ENCODE measurements around the gene FCHSD2.
"Not testable (repeated sequence)": the region's sequence is repeated elsewhere in the genome, so short reads cannot be mapped to it uniquely, and the experiment has no call there.

The FCHSD2 gene

DNA sequence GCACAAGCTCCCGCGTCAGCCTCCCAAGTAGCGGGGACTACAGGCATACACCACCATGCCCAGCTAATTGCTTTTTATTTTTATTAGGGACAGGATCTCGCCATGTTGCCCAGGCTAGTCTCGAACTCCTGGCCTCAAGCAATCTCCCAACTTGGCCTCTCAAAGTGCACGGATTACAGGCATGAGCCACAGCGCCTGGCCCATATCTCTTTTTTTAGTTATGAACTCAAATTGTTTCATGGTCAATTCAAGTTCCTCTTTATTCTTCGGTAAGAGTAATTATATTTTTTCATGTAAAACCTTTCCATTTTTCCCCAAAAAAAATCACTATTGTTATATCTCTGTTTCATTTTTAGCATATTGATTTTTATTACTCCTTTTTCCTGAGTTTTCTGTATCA is 25.5 kb downstream of the FCHSD2 start:
- no peak for FAIRE-seq

DNA sequence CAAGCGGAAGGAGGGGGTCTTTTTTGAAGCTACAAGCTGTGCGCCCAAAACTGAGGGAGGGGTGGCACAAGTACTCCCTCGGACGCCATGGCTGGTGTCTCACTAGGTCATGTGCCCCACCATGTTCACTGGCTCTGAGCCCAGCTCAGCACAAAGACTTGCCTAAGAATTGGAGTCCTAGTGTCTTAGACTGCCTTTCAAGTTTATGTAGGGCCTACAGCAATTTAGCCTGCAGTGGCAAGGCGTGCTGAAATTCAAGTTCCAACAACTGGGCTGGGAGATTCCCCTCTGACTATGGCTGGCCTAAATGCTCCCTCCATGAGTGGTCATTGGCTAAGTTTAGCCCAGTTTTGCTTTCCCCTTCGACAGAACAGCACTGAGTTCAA is 27.3 kb downstream of the FCHSD2 start:
- no peak for FAIRE-seq

DNA sequence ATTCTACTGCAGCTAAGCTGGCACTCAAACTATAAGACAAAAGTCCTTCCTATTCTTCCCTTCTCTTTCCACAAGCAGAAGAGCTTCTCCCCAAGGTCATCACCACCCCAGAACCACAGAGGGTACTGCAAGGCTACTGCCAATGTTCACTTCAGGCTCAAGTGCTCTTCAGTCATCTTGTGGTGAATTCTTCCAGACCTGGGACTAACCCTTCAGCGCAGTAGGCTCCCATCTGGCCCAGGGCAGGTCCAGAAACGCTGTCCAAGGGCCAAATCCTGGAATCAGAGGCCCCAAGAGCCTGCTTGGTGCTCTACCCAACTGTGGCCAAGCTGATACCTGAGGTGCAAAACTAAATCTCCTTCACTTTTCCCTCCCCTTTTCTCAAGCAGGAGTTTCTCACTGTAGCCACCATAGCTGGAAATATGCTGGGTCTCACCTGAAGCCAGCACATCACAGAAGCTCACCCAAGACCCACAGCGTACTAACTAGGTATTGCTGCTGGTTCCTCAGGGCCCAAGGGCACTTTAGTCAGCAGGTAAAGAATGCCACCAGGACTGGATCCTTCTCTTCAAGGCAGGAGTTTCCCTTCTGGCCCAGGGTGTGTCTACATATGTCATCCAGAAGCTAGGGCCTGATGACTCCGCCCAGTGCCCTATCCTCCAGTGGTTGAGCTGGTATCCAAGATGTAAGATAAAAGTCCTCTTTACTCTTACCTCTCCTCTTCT is 27.8 kb downstream of the FCHSD2 start:
- FAIRE-seq, result no peak

DNA sequence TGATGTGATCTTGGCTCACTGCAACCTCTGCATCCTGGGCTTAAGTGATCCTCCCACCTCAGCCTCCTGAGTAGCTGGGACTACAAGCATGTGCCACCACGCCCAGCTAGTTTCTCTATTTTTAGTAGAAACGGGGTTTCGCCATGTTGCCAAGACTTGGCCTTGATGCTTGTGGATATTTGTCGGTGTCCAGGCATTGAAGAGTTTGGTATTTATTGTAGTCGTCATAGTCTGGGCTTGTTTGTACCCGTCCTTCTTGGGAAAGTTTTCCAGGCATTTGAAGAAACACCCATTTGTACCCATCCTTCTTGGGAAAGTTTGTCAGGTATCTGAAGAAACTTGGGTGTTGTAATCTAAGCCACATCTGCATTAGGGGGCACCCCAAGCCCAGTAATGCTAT is 28.7 kb downstream of the FCHSD2 start:
- FAIRE-seq, result no peak

DNA sequence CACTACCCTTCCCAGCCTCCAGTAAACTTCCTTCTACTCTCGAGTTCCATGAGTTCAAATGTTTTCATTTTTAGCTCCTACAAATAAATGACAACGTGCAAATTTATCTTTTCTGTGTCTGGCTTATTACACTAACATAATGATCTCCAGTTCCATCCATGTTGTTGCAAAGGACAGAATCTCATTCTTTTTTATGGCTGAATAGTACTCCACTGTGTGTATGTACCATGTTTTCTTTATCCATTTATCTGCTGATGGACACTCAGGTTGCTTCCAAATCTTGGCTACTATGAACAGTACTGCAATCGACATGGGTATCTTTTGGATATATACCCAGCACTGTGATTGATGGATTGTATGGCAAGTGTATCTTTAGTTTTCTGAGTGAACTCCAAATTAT is 34.5 kb downstream of the FCHSD2 start:
- no peak for FAIRE-seq

DNA sequence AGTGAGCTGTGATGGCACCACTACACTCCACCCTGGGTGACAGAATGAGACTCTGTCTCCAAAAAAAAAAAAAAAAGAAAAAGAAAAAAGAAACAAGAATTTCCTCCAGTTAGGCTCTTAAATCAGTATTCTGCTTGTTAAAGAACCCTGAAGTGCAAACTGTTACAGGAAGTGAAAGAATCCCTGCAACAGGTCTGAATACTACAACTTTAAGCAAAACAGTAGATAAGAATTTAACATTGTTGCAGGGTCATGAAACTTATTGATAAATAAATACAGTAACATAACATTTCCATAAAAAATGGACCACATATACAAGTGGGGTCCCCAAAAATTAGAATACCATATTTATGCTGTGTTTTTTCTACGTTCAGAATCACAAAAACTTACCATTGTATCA is 35.8 kb downstream of the FCHSD2 start:
- FAIRE-seq, result no peak

DNA sequence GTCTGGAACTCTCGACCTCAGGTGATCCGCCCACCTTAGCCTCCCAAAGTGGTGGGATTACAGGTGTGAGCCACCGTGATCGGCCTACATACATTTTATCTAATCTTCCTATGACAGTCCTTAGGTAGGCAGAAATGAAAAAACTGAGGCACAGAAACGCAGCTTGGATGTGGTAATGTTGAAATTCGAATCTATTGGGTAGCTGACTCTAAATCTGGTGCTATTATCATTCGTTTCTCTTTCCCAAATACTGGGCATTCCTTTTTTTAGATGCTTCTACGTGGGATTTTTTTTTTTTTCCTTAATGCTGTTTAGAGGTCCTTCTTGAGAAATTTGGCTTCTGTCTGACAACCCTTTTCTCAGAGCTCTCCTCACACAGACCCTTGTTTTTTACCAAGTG is 41.5 kb downstream of the FCHSD2 start:
- no peak for FAIRE-seq

DNA sequence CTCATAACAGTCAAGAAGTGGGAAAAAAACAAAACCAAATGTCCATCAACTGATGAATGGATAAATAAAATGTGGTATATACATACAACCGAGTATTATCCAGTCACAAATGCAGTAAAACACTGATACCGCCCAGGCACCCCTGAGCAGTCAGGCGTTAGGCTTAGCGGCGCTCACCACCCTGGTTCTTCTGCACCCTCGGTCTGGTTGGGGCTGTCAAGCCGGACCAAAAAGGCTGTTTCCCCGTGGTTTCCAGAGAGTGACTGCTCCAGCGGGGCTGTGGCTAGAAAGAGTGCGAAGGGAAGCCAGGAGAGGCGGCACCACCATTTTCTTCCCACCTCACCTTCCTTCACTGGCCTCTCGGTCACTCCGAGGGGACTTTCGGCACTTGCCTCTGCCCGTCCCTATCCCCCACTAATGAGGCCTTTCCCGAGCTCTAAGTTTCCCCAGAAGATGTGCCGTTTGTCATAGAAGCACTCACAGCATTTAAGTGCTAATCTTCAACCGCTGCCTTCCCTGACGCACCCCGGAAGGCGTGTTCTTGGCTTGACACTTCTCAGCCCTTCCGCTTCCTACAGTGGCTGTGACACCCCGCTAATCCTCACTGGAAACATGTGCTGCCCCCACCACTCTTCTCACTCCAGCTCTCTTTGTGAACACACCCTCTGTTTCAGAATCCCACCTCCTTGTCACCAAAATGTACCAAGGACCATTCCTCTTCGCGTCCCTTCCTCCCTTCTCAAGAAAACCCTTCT is 42.4 kb downstream of the FCHSD2 start:
- FAIRE-seq, result no peak

DNA sequence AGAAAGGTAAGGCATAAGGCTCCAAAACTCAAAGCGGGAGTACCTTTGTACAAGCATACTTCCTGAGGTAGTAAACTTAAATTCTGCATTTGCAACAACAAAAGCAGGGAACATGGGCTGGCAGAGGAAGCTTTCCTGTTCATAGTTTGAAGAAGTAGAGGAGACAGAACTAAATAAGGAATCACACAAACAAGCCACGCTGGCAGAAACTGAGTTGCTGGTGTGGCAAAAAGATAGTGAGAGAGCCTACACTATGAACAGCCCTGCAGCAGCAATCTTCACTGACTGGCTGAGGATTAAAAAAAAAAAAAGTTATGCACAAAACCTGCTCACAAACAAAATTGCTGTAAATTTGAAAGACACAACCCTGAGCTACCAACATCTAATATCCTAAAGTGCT is 46.5 kb downstream of the FCHSD2 start:
- FAIRE-seq, result no peak

DNA sequence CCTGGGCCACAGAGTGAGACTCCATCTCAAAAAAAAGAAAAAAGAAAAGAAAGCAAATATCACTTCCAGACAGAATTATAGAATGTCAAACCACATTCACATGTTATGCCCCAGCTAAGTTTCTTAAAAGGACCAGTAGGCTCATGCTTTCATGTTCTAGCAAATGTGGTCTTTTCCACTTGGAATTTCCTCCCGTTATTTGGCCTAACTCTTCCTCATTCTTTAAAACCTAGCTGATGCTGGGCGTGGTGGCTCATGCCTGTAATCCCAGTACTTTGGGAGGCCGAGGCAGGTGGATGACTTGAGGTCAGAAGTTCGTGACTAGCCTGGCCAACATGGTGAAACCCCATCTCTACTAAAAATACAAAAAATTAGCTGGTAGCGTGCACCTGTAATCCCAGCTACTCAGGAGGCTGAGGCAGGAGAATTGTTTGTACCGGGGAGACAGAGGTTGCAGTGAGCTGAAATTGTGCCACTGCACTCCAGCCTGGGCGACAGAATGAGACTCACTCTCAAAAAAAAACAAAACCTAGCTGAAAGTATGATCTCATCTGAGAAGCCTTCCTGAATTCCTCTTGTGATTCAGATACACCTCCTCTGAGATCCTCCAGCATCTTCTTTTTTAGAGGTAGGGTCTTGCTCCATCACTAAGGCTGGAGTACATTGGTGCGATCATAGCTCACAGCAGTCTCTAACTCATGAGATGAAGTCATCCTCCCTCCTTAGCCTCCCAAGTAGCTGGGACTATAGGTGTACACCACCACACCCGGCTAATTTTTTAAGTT is 50.4 kb downstream of the FCHSD2 start:
- FAIRE-seq, result no peak

DNA sequence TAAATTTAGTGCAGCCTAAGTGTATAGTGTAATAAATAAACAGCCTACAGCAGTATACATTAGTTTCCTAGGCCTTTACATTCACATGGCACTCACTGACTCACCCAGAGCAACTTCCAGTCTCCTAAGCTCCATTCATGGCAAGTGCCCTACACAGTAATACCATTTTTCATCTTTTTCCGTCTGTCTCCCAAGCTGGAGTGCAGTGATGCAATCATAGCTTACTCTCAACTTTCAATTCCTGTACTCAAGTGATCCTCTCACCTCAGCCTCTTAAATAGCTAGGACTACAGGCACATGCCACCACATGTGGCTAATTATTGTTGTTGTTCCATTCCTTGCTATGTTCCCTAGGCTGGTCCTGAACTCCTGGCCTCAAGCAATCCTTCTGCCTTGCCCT is 54.4 kb downstream of the FCHSD2 start:
- FAIRE-seq, result no peak

DNA sequence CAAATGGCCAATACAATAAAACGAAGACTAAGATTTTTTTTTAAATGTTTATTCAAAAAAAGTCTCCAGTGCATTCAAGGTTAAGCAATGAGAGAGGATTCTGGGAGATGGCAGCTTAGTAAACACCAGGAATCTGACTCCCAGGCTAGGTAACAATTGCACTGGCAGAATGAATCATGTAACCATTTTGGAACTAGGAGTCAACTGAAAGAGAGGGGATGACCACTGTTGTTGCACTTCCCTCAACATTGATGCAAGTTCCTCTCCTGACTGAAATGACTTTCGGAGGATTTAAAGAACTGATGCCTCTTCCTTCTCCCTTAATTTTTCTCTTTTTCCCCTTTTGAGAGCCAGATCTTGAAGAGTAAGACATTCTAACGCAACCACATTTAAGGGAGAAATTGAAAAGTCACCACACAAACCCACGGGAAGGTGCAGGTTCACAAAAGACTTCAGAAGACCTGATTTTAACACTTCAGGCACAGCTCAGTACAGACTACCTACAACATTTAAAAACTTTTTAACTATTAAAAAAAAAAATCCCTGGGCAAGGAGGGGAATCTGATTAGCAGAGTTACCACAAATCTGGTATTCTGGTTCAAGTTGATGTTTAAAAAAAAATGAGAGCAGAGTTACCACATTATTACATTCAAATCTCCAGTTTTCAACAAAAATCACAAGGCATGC is 56.8 kb downstream of the FCHSD2 start:
- FAIRE-seq, result no peak

DNA sequence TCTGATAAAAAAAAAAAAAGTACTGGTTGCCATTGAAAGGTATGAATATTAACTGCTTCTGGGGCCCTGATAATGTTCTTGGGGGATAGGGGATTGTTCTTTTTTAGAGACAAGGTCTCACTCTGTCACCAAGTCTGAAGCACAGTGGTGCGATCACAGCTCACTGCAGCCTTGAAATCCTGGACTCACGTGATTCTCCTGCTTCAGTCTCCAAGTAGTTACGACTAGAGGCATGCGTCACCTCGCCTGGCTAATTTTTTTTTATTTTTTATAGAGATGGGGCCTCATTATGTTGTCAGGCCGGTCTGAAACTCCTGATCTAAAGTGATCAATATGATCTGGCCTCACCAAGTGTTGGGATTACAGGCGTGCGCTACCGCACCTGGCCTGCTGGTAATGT is 63.5 kb downstream of the FCHSD2 start:
- no peak for FAIRE-seq

DNA sequence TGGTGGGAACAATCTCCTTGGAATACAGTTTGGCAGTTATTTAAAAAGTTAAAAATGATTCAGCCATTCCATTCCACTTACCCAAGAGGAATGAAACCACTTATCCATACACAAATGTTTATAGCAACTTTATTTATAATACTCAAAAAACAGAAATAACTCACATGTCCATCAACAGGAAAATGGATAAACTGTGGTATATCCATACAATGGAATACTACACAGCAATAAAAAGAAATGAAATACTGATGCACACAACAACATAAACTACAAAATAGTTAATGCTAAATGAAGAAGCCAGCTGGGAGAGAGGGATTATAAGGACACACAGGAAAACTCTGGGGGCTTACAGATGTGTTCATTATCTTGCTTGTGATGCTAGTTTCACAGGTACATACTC is 64.7 kb downstream of the FCHSD2 start:
- FAIRE-seq, result no peak

DNA sequence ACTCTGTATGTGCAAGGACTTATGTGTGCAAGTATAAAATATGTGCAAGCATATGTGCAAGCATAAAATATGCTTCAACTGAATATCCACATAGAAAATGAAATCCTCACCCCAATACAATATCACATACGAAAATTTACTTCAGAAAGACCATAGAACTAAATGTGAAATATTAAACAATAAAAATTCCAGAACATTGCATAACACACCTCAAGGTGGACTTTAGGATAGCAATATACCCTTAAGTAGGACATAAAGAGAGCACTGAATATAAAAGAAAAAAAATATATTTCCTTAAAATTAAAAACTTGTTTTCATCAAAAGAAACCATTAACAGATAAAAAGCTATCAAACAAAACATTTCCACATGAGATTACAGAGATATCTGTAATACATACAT is 67.8 kb downstream of the FCHSD2 start:
- FAIRE-seq, result no peak

DNA sequence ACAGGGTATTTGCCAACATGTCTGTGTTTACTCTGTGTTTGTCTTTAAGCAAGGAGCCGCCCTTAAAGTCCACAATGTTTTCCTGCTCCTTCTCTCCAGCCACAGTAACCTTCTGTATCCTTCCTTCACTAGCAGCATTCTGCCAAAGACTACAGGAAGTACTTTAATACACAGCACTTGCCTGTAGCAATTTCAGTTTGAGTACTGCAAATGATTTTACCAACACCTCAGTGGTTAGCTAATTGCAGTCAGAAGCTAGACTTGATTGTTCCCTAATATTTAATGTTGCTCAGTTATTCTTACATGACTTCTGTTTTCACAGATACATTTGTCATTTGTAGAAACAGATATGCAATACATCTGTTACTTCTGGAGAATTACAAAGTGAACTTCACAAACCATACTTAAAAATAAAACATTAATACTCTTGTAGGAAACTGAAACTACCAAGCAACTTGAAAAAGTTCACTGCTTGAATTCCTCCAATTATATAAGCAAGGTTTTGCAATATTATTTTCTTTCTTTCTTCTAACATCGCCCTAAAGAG is 69.1 kb downstream of the FCHSD2 start:
- FAIRE-seq, result no peak

DNA sequence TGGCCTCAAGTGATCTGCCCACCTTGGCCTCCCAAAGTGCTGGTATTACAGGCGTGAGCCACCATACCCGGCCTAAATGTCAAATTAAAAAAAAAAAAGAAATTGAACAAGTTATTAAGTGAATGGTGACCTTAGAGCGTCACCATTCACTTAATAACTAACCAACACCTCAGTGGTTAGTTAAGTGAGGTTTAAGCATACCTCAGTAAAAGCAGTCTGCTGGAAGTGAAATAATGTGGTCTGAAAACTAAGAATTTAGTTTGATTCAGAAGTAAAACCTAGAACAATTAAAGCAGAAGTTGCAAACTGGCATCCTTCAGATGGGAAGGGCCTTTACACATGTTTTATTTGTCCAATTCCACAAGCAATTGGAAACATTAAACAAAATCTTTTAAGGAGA is 71.5 kb downstream of the FCHSD2 start:
- no peak for FAIRE-seq

DNA sequence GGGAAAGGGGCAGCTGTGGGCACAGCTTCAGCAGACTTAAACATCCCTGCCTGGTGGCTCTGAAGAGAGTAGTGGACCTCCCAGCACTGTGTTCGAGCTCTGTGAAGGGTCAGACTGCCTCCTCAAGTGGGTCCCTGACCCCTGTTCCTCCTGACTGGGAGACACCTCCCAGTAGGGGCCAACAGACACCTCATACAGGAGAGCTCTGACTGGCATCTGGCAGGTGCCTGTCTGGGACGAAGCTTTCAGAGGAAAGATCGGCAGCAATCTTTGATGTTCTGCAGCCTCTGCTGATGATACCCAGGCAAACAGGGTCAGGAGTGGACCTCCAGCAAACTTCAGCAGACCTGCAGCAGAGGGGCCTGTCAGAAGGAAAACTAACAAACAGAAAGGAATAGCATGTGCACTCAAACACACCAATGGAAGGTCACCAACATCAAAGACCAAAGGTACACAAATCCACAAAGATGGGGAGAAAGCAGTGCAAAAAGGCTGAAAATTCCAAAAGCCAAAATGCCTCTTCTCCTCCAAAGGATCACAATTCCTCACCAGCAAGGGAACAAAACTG is 80.2 kb downstream of the FCHSD2 start:
- FAIRE-seq, result not testable (repeated sequence)

DNA sequence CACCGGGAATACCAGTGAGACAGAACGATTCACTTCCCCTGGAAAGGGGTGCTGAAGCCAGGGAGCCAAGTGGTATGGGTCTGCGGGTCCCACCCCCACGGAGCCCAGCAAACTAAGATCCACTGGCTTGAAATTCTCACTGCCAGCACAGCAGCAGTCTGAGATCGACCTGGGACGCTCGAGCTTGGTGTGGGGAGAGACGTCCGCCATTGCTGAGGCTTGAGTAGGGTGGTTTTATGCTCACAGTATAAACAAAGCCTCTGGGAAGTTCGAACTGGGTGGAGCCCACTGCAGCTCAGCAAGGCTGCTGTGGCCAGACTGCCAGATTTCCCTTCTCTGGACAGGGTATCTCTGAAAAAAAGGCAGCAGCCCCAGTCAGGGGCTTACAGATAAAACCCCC is 80.7 kb downstream of the FCHSD2 start:
- not testable (repeated sequence) for FAIRE-seq

DNA sequence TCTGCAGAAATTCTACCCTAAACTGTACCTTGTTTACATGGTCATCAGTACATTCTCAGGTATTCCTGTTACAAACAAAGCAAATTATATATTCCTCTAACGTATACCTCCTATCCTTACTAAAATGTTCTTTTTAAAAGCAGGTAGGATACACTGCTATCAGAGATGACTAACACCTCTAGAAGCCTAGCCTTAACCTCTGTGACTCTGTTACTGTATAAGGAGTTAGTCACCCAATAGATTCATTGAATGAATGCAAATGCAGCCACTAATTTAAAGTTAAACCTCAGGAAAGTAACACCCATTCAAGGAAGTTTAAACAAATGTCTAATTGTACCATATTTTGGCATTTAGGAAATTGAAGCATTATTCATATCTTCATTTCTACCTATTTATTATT is 82.2 kb downstream of the FCHSD2 start:
- no peak for FAIRE-seq

DNA sequence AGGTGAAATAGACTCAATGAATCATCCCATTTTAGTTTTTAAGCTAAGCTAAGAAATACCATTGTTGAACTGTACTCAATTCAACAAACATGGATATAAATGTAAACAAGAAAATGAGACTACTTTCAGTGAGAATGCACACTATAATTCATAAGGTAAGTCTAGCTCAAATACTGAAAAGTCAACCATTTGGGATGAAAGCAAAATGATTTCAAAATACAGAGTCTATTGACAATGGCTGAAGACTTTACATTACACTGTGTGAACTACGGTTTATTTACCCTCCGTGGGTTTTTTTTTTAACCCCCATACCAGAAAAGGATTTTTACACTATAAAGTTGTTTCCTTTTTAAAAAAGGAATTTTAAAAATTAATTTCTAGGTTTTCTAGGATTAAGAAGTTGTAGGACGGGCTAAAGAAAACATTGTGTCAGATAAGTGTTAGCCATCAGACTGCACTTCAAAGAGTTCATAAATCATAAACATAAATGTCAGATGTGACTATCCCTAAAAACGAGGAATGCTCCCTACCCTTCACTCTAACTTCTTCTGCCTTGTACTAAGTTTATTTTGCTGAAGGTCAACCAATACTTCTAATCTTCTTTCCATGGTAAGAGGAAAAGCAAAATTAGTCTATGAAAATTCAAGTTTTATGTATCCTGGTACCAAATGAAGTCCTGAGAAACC is 83.0 kb downstream of the FCHSD2 start:
- no peak for FAIRE-seq
